IMR-90 (cell line): ENCODE results near the gene IYD. TPM values are rescaled to one million over a fixed set of nuclear protein-coding genes. Genes with fewer than 3 reads are reported as not detected.

Source experiments
- ATAC-seq: fragments of 200-7000 bp; cut with Tn5 transposase; 2 replicates; pipeline ENCODE4 v1.9.1; 2020; ENCODE audit warnings: low read depth, mild to moderate bottlenecking, moderate library complexity
- BruUV-seq: library from RNA; stranded (reverse); fragments of 400-500 nt; replicated peaks from 2 replicates; lab custom pipeline; 2021; lab: Mats Ljungman, UMichigan
- CTCF ChIA-PET: fragments of 300-600 bp; formaldehyde crosslinking; extraction: SDS; loops from one replicate; lab custom pipeline; 2021; ENCODE audit warnings: antibody characterized with exemption; lab: Yijun Ruan, JAX
- POLR2A ChIA-PET: fragments of 300-600 bp; sonication (Branson Sonifier 250); formaldehyde crosslinking; loops from one replicate; lab custom pipeline; 2022; ENCODE audit warnings: antibody characterized with exemption; ENCODE audit not compliant: unreplicated experiment; lab: Charles Lee
- DNase-seq: peaks from one replicate; pipeline ENCODE4 v3.0.0; 2013
- H2AFZ ChIP-seq: replicated peaks from 2 replicates; pipeline ENCODE3; 2013; ENCODE audit warnings: low read length, mild to moderate bottlenecking; ENCODE audit not compliant: poor library complexity
- H2AK5ac ChIP-seq: 2 replicates; pipeline ENCODE4 v1.6.1; 2013; ENCODE audit warnings: low read depth, low read length, inconsistent platforms
- H2AK9ac ChIP-seq: replicated peaks from 2 replicates; pipeline ENCODE3; 2013; ENCODE audit warnings: mild to moderate bottlenecking, low read depth, low read length, moderate library complexity; ENCODE audit not compliant: poor library complexity
- H2BK120ac ChIP-seq: 2 replicates; pipeline ENCODE4 v1.6.1; 2013; ENCODE audit warnings: low read depth, low read length, inconsistent platforms
- H2BK15ac ChIP-seq: 3 replicates; pipeline ENCODE4 v1.6.1; 2013; ENCODE audit warnings: low read depth, low read length, inconsistent platforms
- H2BK20ac ChIP-seq: 2 replicates; pipeline ENCODE4 v1.6.1; 2013; ENCODE audit warnings: low read depth, mild to moderate bottlenecking, inconsistent platforms, low read length, moderate library complexity
- H2BK5ac ChIP-seq: 2 replicates; pipeline ENCODE4 v1.6.1; 2013; ENCODE audit warnings: mild to moderate bottlenecking, low read depth, low read length, inconsistent platforms; ENCODE audit not compliant: poor library complexity, severe bottlenecking
- H3K14ac ChIP-seq: replicated peaks from 2 replicates; pipeline ENCODE4 v1.6.1; 2013; ENCODE audit warnings: low read depth, low read length, inconsistent platforms
- H3K18ac ChIP-seq: 2 replicates; pipeline ENCODE4 v1.6.1; 2013; ENCODE audit warnings: low read depth, low read length, control low read depth
- H3K23ac ChIP-seq: 2 replicates; pipeline ENCODE4 v1.6.1; 2013; ENCODE audit warnings: low read depth, low read length, inconsistent platforms
- H3K27ac ChIP-seq: 2 replicates; pipeline ENCODE4 v1.5.1; 2013; ENCODE audit warnings: mild to moderate bottlenecking, control low read depth, low read length; ENCODE audit not compliant: insufficient read depth
- H3K27me3 ChIP-seq: 2 replicates; pipeline ENCODE4 v1.6.1; 2013; ENCODE audit warnings: low read length; ENCODE audit not compliant: control insufficient read depth, insufficient read depth
- H3K36me3 ChIP-seq: 2 replicates; pipeline ENCODE4 v1.6.1; 2013; ENCODE audit warnings: low read length, mixed read lengths; ENCODE audit not compliant: control insufficient read depth, insufficient read depth
- H3K4ac ChIP-seq: 2 replicates; pipeline ENCODE4 v1.6.1; 2013; ENCODE audit warnings: low read depth, low read length, inconsistent platforms
- H3K4me1 ChIP-seq: 2 replicates; pipeline ENCODE4 v1.6.1; 2013; ENCODE audit warnings: low read length, mixed read lengths; ENCODE audit not compliant: control insufficient read depth, insufficient read depth
- H3K4me2 ChIP-seq: 2 replicates; pipeline ENCODE4 v1.6.1; 2013; ENCODE audit warnings: low read depth, mild to moderate bottlenecking, control low read depth, low read length, moderate library complexity
- H3K4me3 ChIP-seq: 2 replicates; pipeline ENCODE4 v1.5.1; 2013; ENCODE audit warnings: low read depth, mild to moderate bottlenecking, control low read depth, low read length, moderate library complexity; ENCODE audit not compliant: insufficient read depth
- H3K56ac ChIP-seq: 2 replicates; pipeline ENCODE4 v1.6.1; 2013; ENCODE audit warnings: low read length, inconsistent platforms; ENCODE audit not compliant: insufficient read depth; ENCODE audit errors: extremely low read depth
- H3K79me1 ChIP-seq, 2 experiments: 2 replicates each; pipeline ENCODE4 v1.6.1; 2013; ENCODE audit warnings: low read length in 2 of 2, inconsistent platforms in 1 of 2, low read depth in 1 of 2
- H3K9ac ChIP-seq: 2 replicates; pipeline ENCODE4 v1.6.1; 2013; ENCODE audit warnings: low read depth, low read length, control low read depth
- H3K9me1 ChIP-seq: 2 replicates; pipeline ENCODE4 v1.6.1; 2013; ENCODE audit warnings: low read length, inconsistent platforms; ENCODE audit not compliant: insufficient read depth
- H3K9me3 ChIP-seq: 2 replicates; pipeline ENCODE4 v1.6.1; 2013; ENCODE audit warnings: low read length; ENCODE audit not compliant: control insufficient read depth, insufficient read depth
- H4K20me1 ChIP-seq: 2 replicates; pipeline ENCODE4 v1.6.1; 2013; ENCODE audit warnings: low read length, inconsistent platforms; ENCODE audit not compliant: insufficient read depth
- H4K5ac ChIP-seq: 2 replicates; pipeline ENCODE4 v1.6.1; 2013; ENCODE audit warnings: mild to moderate bottlenecking, low read depth, low read length, control low read depth
- H4K8ac ChIP-seq, 2 experiments: 2 replicates each; pipeline ENCODE4 v1.6.1; 2013; ENCODE audit warnings: low read depth in 2 of 2, low read length in 2 of 2, control low read depth in 1 of 2, inconsistent platforms in 1 of 2
- H4K91ac ChIP-seq: 2 replicates; pipeline ENCODE4 v1.6.1; 2013; ENCODE audit warnings: low read depth, low read length, inconsistent platforms; ENCODE audit not compliant: insufficient read depth
- BHLHE40 ChIP-seq: fragments of 150-350 bp; IDR thresholded peaks from 2 replicates; pipeline ENCODE4 v1.6.1; 2016; ENCODE audit warnings: mild to moderate bottlenecking, low read depth, low read length
- CHD1 ChIP-seq: IDR thresholded peaks from 2 replicates; pipeline ENCODE4 v1.6.1; 2012; ENCODE audit warnings: low read depth, low read length, improper control_type of control experiment
- CTCF ChIP-seq: conservative IDR thresholded peaks from 2 replicates; pipeline ENCODE4 v1.5.1; 2012; ENCODE audit warnings: mild to moderate bottlenecking, low read depth, low read length, improper control_type of control experiment
- RCOR1 ChIP-seq: IDR thresholded peaks from 2 replicates; pipeline ENCODE4 v1.6.1; 2012; ENCODE audit warnings: mild to moderate bottlenecking, low read length, improper control_type of control experiment; ENCODE audit not compliant: insufficient replicate concordance
- RFX5 ChIP-seq: IDR thresholded peaks from 2 replicates; pipeline ENCODE4 v1.8.0; 2012; ENCODE audit warnings: low read depth, mild to moderate bottlenecking, low read length, moderate library complexity
- WGBS, 2 experiments: methylation state at CpG; one replicate each; pipeline versions ENCODE4 v1.1.5 to v1.1.7; 2013; ENCODE audit warnings: missing lambda C conversion rate in 2 of 2; ENCODE audit not compliant: insufficient read length in 1 of 2; ENCODE audit errors: extremely low coverage in 2 of 2; 5-methylcytosine and 5-hydroxymethylcytosine counted together
- dilution Hi-C: fragments of 300-500 bp; cut with HindIII; formaldehyde crosslinking; loops from one replicate; pipeline ENCODE4 v1.14.3; 2018; ENCODE audit warnings: low sequenced_read_pairs; ENCODE audit not compliant: unreplicated experiment
- in situ Hi-C: fragments of 300-500 bp; cut with MboI; formaldehyde crosslinking; loops from 3 replicates; pipeline ENCODE4 v1.14.3; 2019; ENCODE audit warnings: low sequenced_read_pairs, inconsistent platforms, mixed read lengths
- intact Hi-C: fragments of 100-400 bp; cut with micrococcal nuclease; formaldehyde crosslinking; loops from 2 replicates; pipeline ENCODE4 v1.10.0; 2022
- polyA plus RNA-seq, 3 experiments: library from polyadenylated mRNA; depleted of rRNA; stranded (reverse); fragments of >200 nt; gene quantifications; 2 replicates each; pipeline ENCODE4 v1.2.3, GENCODE V29; 2012; ENCODE audit warnings: low replicate concordance in 1 of 3
- total RNA-seq: library from RNA; depleted of rRNA; stranded (reverse); fragments of >200 nt; gene quantifications from 2 replicates; pipeline ENCODE4 v1.2.3, GENCODE V29; 2012
- TF ChIP-seq, protein P1 (sequence below): fragments of 150-350 bp; IDR thresholded peaks from 2 replicates; pipeline ENCODE4 v1.6.1; 2016; ENCODE audit warnings: low read depth, mild to moderate bottlenecking, low read length, moderate library complexity, borderline replicate concordance
- TF ChIP-seq, protein P2 (sequence below): fragments of 150-350 bp; IDR thresholded peaks from 2 replicates; pipeline ENCODE4 v1.6.1; 2017; ENCODE audit warnings: mild to moderate bottlenecking, antibody characterized with exemption, low read length, low read depth

IYD gene
- total and polyA plus RNA-seq, 2 of the 4 experiments (the other 2 are of a cell fraction): not detected

GRCh38 chr6:150382171-150382570 is 13.4 kb downstream of the IYD start:
- H3K4ac ChIP-seq: no peak overlapping the region
- H3K4me3 ChIP-seq: no peak overlapping the region
- ATAC-seq: no peak
- H3K18ac ChIP-seq: no peak overlapping the region
- H2AFZ ChIP-seq: no peak overlapping the region
- no peak overlapping the region for H2AK9ac ChIP-seq
- no peak overlapping the region for H4K5ac ChIP-seq
- dilution Hi-C loops: no loop called here
- no peak overlapping the region for H3K27ac ChIP-seq
- no peaks in the 10 kb centered on the region for H3K4me1 ChIP-seq
- H3K23ac ChIP-seq: no peak overlapping the region
- no peak overlapping the region for H2AK5ac ChIP-seq
- H3K4me2 ChIP-seq: no peak overlapping the region
- ChIA-PET CTCF (no interaction called here), POLR2A (no interaction called here)
- H3K9me1 ChIP-seq: no peaks in the 10 kb centered on the region
- no peak overlapping the region for H3K9ac ChIP-seq
- no peaks in the 10 kb centered on the region for H3K79me1 ChIP-seq
- H3K14ac ChIP-seq: no peak overlapping the region
- no peak overlapping the region for H4K91ac ChIP-seq
- H3K9me3 ChIP-seq: no peaks in the 10 kb centered on the region
- no peak for DNase-seq
- BruUV-seq: no TSS peak
- intact Hi-C loops: no loop called here
- no peak overlapping the region for H3K56ac ChIP-seq
- H2BK120ac ChIP-seq: no peak overlapping the region
- TF ChIP-seq CHD1 (no peak), BHLHE40 (no peak), RFX5 (no peak), CTCF (no peak), RCOR1 (no peak)
- TF ChIP-seq, protein P1, sequence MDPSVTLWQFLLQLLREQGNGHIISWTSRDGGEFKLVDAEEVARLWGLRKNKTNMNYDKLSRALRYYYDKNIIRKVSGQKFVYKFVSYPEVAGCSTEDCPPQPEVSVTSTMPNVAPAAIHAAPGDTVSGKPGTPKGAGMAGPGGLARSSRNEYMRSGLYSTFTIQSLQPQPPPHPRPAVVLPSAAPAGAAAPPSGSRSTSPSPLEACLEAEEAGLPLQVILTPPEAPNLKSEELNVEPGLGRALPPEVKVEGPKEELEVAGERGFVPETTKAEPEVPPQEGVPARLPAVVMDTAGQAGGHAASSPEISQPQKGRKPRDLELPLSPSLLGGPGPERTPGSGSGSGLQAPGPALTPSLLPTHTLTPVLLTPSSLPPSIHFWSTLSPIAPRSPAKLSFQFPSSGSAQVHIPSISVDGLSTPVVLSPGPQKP: no peak
- TF ChIP-seq, protein P2, sequence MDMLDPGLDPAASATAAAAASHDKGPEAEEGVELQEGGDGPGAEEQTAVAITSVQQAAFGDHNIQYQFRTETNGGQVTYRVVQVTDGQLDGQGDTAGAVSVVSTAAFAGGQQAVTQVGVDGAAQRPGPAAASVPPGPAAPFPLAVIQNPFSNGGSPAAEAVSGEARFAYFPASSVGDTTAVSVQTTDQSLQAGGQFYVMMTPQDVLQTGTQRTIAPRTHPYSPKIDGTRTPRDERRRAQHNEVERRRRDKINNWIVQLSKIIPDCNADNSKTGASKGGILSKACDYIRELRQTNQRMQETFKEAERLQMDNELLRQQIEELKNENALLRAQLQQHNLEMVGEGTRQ: no peak
- 80% methylated on average over 1 of the region's 4 CpGs; no CpG with 5 or more reads in 1 of the 2 experiments for WGBS, 2 experiments
- H4K20me1 ChIP-seq: no peaks in the 10 kb centered on the region
- H3K27me3 ChIP-seq: no peaks in the 10 kb centered on the region
- in situ Hi-C loops: no loop called here
- no peak overlapping the region for H2BK5ac ChIP-seq
- H2BK20ac ChIP-seq: no peak overlapping the region
- H2BK15ac ChIP-seq: no peak overlapping the region
- no peak overlapping the region for H4K8ac ChIP-seq
- H3K36me3 ChIP-seq: no peaks in the 10 kb centered on the region
